Activated naive CD4-positive, alpha-beta T cell treated with anti-CD3 and anti-CD28 coated beads, Interleukin-2, amount 50 U/mL, for 72 hours (primary cell): ENCODE data around the gene GMPPA. TPM values are rescaled to one million over a fixed set of nuclear protein-coding genes. Genes with fewer than 3 reads are reported as not detected.

Source experiments
- ATAC-seq, 2 donors: fragments of 150-1000 bp; cut with Tn5 transposase; 2 replicates each; pipeline ENCODE4 v1.10.0; 2021; ENCODE audit warnings: mild to moderate bottlenecking in 2 of 2, moderate library complexity in 2 of 2
- DNase-seq, 2 donors: peaks; one replicate each; pipeline ENCODE4 v3.0.0; 2021 to 2022; ENCODE audit warnings: low spot score in 2 of 2
- H3K27ac Mint-ChIP-seq, 2 donors: one replicate each; pipeline ENCODE4 v1.8.0; 2022; ENCODE audit warnings: mild to moderate bottlenecking in 2 of 2, mixed read lengths in 2 of 2
- H3K36me3 Mint-ChIP-seq, 2 donors: one replicate each; pipeline ENCODE4 v1.8.0; 2022; ENCODE audit warnings: mixed read lengths in 2 of 2
- H3K9me3 Mint-ChIP-seq, 2 donors: one replicate each; pipeline ENCODE4 v1.8.0; 2022; ENCODE audit warnings: mixed read lengths in 2 of 2
- total RNA-seq, 2 donors: library from RNA; stranded (reverse); gene quantifications; one replicate each; pipeline ENCODE4 v1.2.3, GENCODE V29; 2022

The GMPPA gene
- total RNA-seq, 2 donors from 2014 or later = 29.1 to 34.1 TPM

GRCh38 chr2:219477815-219478214 is 20.9 kb upstream of the GMPPA start:
- Mint-ChIP-seq H3K27ac (no peak overlapping the region), H3K36me3 (no peaks in the 10 kb centered on the region), H3K9me3 (no peaks in the 10 kb centered on the region)
- no peak for DNase-seq
- ATAC-seq = no peak

- H3K27ac Mint-ChIP-seq = no peak overlapping the region
- no peaks in the 10 kb centered on the region for H3K9me3 Mint-ChIP-seq
- no peak for DNase-seq
- ATAC-seq = no peak
- H3K36me3 Mint-ChIP-seq = no peaks in the 10 kb centered on the region
Observed at GRCh38 chr2:219478916-219479315, 19.8 kb upstream of the GMPPA start.

- Mint-ChIP-seq H3K36me3 (no peaks in the 10 kb centered on the region), H3K9me3 (no peaks in the 10 kb centered on the region), H3K27ac (no peak overlapping the region)
- no peak for DNase-seq
- no peak for ATAC-seq
Observed at GRCh38 chr2:219480004-219480403, 18.7 kb upstream of the GMPPA start.

GRCh38 chr2:219482674-219483405 is 15.9 kb upstream of the GMPPA start:
- no peaks in the 10 kb centered on the region for H3K9me3 Mint-ChIP-seq
- H3K27ac Mint-ChIP-seq = no peak overlapping the region
- no peak for ATAC-seq
- H3K36me3 Mint-ChIP-seq = no peaks in the 10 kb centered on the region
- no peak for DNase-seq

GRCh38 chr2:219483451-219484342 is 15.0 kb upstream of the GMPPA start:
- H3K9me3 Mint-ChIP-seq = no peaks in the 10 kb centered on the region
- peak in 1 of 2 donors; percentile 39 for ATAC-seq

GRCh38 chr2:219484343-219485200 is 14.1 kb upstream of the GMPPA start:
- Mint-ChIP-seq H3K27ac (no peak overlapping the region), H3K9me3 (no peaks in the 10 kb centered on the region), H3K36me3 (no peaks in the 10 kb centered on the region)
- ATAC-seq = peak; percentile 25 to 43
- no peak for DNase-seq

More at GRCh38 chr2:219483451-219484342, 15.0 kb upstream of the GMPPA start:
- Mint-ChIP-seq H3K27ac (no peak overlapping the region), H3K36me3 (no peaks in the 10 kb centered on the region)
- no peak for DNase-seq

- Mint-ChIP-seq H3K36me3 (no peaks in the 10 kb centered on the region), H3K9me3 (no peaks in the 10 kb centered on the region)
- no peak for ATAC-seq
Observed at GRCh38 chr2:219485201-219485580, 13.5 kb upstream of the GMPPA start.

GRCh38 chr2:219486380-219486959 is 12.2 kb upstream of the GMPPA start:
- H3K9me3 Mint-ChIP-seq = no peaks in the 10 kb centered on the region
- ATAC-seq = no peak

More at GRCh38 chr2:219485201-219485580, 13.5 kb upstream of the GMPPA start:
- no peak overlapping the region for H3K27ac Mint-ChIP-seq
- DNase-seq = no peak

GRCh38 chr2:219488149-219488843 is 10.4 kb upstream of the GMPPA start:
- DNase-seq = no peak
- H3K9me3 Mint-ChIP-seq = no peaks in the 10 kb centered on the region
- ATAC-seq = no peak
- no peaks in the 10 kb centered on the region for H3K36me3 Mint-ChIP-seq
- no peak overlapping the region for H3K27ac Mint-ChIP-seq

More at GRCh38 chr2:219486380-219486959, 12.2 kb upstream of the GMPPA start:
- H3K36me3 Mint-ChIP-seq = no peaks in the 10 kb centered on the region
- DNase-seq = no peak
- H3K27ac Mint-ChIP-seq = no peak overlapping the region

GRCh38 chr2:219488844-219489194 is 9.9 kb upstream of the GMPPA start:
- ATAC-seq (no peak), DNase-seq (no peak)
- H3K27ac Mint-ChIP-seq = no peak overlapping the region

GRCh38 chr2:219489315-219489714 is 9.4 kb upstream of the GMPPA start:
- no peak overlapping the region for H3K27ac Mint-ChIP-seq
- ATAC-seq (no peak), DNase-seq (no peak)
- H3K36me3 Mint-ChIP-seq = no peaks in the 10 kb centered on the region
- no peaks in the 10 kb centered on the region for H3K9me3 Mint-ChIP-seq

More at GRCh38 chr2:219488844-219489194, 9.9 kb upstream of the GMPPA start:
- Mint-ChIP-seq H3K36me3 (no peaks in the 10 kb centered on the region), H3K9me3 (no peaks in the 10 kb centered on the region)

GRCh38 chr2:219490186-219490585 is 8.5 kb upstream of the GMPPA start:
- Mint-ChIP-seq H3K27ac (no peak overlapping the region), H3K36me3 (no peaks in the 10 kb centered on the region), H3K9me3 (no peaks in the 10 kb centered on the region)
- DNase-seq (no peak), ATAC-seq (no peak)

- Mint-ChIP-seq H3K9me3 (no peaks in the 10 kb centered on the region), H3K27ac (no peak overlapping the region), H3K36me3 (no peaks in the 10 kb centered on the region)
- ATAC-seq (no peak), DNase-seq (no peak)
Observed at GRCh38 chr2:219490600-219491130, 8.0 kb upstream of the GMPPA start.

GRCh38 chr2:219491278-219491963 is 7.3 kb upstream of the GMPPA start:
- no peaks in the 10 kb centered on the region for H3K36me3 Mint-ChIP-seq
- H3K27ac Mint-ChIP-seq = no peak overlapping the region
- ATAC-seq (no peak), DNase-seq (no peak)
- no peaks in the 10 kb centered on the region for H3K9me3 Mint-ChIP-seq

- DNase-seq (no peak), ATAC-seq (no peak)
- no peaks in the 10 kb centered on the region for H3K9me3 Mint-ChIP-seq
- H3K27ac Mint-ChIP-seq = no peak overlapping the region
- H3K36me3 Mint-ChIP-seq = no peaks in the 10 kb centered on the region
Observed at GRCh38 chr2:219492575-219492974, 6.1 kb upstream of the GMPPA start.
